Melanocyte of skin (primary cell): Measurements from ENCODE around the gene CDS2. TPM values are rescaled to one million over a fixed set of nuclear protein-coding genes. Genes with fewer than 3 reads are reported as not detected.

Experiments used
- small RNA-seq, 2 donors: library from RNA; depleted of rRNA; stranded (forward); fragments of <200 nt; gene quantifications; one replicate each; pipeline ENCODE3, GENCODE V24; 2012
- total RNA-seq, 2 donors: library from RNA; depleted of rRNA; stranded (reverse); fragments of >200 nt; gene quantifications; 2 replicates each; pipeline ENCODE4 v1.2.3, GENCODE V29; 2012

CDS2 gene
- total RNA-seq: 10 to 100 TPM; 44.7 to 60.9 TPM

DNA sequence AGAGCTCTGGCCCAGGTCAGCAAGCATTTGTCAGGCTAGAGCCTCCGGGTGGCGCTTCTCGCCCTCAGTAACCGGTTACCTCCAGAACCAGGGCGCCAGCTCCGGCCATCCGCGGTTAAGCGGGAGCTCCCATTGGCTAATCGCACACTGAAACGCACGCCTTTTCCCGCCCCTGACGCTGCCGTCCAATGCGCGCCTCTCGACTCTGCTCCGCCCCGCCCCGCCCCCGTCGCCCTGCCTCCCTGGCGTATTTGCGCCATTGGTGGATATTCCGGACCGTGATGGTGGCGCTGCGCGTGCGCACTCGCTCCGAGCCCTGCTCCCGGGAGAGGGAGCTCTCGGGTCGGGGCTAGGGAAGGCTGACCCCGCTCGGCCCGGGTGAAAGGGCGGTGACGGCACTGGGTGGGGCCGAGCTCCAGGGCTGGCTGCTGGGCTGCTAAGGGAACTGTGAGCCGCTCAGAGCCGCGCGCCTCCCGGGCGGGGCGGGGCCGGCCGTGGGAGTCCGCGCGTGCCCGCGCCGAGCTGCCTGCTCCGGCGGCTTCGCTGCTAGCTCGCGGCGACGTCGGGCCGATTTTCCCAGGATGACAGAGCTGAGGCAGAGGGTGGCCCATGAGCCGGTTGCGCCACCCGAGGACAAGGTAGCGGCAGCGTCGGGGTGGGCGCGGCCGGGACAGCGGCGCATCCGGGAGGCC lies at the start of gene CDS2:
CDS2 (plus strand) TSS at position 497 of the 692 bp plus-strand sequence; CDS start at position 582, 85 bp downstream.

DNA sequence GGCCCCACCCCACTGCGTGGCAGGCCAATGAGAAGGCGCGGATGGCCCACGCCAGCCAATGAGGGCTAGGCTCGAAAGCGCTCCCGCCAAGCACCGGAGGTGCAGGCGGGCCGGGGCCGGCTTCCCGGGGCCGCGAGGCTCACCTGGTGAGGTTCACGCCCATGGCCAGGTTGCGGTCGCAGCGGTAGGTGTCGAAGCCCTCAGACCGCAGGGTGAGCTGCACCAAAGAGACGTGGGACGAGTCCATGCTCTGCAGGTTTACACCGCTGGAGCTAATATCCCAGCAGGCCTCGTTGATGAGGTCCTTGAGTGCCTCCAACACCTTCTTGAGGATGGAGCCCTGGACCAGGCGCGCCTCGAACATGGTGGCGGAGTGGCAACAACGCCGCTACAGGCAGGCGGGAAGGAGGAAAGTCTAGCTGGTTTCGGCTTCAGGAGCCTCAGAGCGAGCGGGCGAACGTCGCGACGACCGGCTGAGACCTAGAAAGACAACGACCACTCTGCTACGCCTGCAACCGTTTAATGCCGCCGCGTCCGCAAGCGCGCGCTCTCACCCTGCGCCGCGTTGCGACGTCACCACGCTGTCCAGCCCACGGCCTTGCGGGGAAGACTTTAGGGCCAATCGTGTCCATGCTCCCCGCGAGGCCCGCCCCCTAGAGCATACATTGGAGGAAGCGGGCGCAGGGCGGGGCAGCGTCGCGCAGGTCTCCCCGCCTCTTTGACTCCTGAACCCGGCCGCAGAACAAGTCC lies 7.2 kb upstream of the CDS2 start, which contains the start of gene PCNA:
PCNA (minus strand) TSS at position 524 of the 750 bp plus-strand sequence; CDS start at position 364, 160 bp downstream.

Small RNA genes lying within 50 kb of the gene (small RNA-seq; reads per million reads assigned to genes)
- 0 reads per million in 2 donors for gene RF00019
- 0 reads per million in 2 donors for gene RF00568
- 1.7 to 3.0 reads per million in 2 donors for gene RNA5SP474

Other genes starting within 250 kb of the CDS2 start
- gene SLC23A2, start 125.5 kb upstream of the CDS2 start, total RNA-seq: 10 to 100 TPM; 36.3 to 38.2 TPM
- gene TMEM230, start 13.9 kb upstream of the CDS2 start, total RNA-seq: 10 to 100 TPM; 80.3 to 81.9 TPM
- 100 to 1,000 TPM; 131 to 369 TPM for gene PCNA, start 7.0 kb upstream of the CDS2 start, total RNA-seq
- gene PROKR2, start 189.9 kb downstream of the CDS2 start, total RNA-seq: not detected